RWPE1 (cell line): Measurements from ENCODE around the gene SHB.
A peak's percentile ranks its signal among the peaks of the same experiment; 100 is the strongest.

Experiments used
- CTCF ChIA-PET: fragments of 350-600 bp; sonication (Branson Sonifier 250); formaldehyde crosslinking; extraction: SDS; loops from one replicate; lab custom pipeline; 2021; lab: Yijun Ruan, JAX
- POLR2A ChIA-PET: fragments of 400-600 bp; formaldehyde crosslinking; extraction: SDS; loops from one replicate; lab custom pipeline; 2020; ENCODE audit warnings: antibody characterized with exemption; ENCODE audit not compliant: low non-redundant PET; lab: Yijun Ruan, JAX
- DNase-seq: peaks from one replicate; pipeline ENCODE4 v3.0.0; 2012; ENCODE audit warnings: low spot score
- H3K27ac ChIP-seq: fragments of 450-650 bp; 2 replicates; pipeline ENCODE4 v1.5.1; 2017
- TF ChIP-seq, protein P1 (sequence below): fragments of 450-650 bp; conservative IDR thresholded peaks from 2 replicates; pipeline ENCODE4 v1.5.1; 2017; ENCODE audit warnings: low read depth, mild to moderate bottlenecking

The SHB gene

DNA sequence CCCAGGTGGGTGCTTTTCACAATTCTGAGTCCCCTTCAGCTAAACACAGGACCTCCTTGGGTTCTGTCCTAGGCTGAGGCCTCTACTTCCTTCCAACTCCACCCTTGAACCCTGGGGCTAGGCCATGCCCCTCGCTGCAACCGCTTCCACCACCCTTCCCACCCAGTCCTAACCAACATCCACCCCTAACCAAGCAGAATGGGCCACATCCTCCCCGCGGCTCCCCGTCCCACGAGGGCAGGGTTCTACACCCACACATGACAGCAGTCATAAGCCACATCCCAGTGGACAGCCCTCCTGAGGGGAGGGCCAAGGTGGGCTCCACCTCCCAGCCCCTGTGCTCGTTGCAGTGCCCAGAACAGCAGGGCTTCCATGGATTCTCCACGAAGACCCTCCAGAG is 65.8 kb downstream of the SHB start:
- peak overlapping the region; percentile 95; the same call in 1 of the 2 replicates for H3K27ac ChIP-seq
- POLR2A ChIA-PET = no interaction called here
- TF ChIP-seq, protein P1, sequence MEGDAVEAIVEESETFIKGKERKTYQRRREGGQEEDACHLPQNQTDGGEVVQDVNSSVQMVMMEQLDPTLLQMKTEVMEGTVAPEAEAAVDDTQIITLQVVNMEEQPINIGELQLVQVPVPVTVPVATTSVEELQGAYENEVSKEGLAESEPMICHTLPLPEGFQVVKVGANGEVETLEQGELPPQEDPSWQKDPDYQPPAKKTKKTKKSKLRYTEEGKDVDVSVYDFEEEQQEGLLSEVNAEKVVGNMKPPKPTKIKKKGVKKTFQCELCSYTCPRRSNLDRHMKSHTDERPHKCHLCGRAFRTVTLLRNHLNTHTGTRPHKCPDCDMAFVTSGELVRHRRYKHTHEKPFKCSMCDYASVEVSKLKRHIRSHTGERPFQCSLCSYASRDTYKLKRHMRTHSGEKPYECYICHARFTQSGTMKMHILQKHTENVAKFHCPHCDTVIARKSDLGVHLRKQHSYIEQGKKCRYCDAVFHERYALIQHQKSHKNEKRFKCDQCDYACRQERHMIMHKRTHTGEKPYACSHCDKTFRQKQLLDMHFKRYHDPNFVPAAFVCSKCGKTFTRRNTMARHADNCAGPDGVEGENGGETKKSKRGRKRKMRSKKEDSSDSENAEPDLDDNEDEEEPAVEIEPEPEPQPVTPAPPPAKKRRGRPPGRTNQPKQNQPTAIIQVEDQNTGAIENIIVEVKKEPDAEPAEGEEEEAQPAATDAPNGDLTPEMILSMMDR = no peak
- DNase-seq = no peak
- CTCF ChIA-PET = interaction anchor here (0.6 kb wide), 2 partner anchors 486 to 638 kb away, joined by 4 to 5 read pairs; no protein-coding TSS in a partner anchor

DNA sequence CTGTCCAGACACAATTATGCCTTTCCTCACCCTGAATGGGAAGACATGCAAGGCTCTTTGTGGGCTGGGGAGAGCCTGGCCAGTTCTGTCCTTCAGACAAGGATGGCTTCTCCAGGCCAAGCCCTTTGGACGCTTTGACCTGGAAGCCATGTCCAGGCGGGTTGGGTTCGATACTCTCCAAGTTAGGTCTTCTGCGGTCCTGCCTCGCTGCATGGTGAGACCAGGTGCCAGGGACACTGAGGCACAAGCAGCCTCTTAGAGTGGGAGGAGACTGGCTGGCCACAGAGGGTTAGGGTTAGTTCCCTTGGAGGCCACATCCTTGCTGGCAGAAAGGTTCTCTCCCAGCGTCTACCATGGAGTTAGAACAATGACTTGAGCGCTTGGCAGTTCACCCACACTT is 67.6 kb downstream of the SHB start:
- TF ChIP-seq, protein P1 = no peak
- CTCF ChIA-PET = no interaction called here

DNA sequence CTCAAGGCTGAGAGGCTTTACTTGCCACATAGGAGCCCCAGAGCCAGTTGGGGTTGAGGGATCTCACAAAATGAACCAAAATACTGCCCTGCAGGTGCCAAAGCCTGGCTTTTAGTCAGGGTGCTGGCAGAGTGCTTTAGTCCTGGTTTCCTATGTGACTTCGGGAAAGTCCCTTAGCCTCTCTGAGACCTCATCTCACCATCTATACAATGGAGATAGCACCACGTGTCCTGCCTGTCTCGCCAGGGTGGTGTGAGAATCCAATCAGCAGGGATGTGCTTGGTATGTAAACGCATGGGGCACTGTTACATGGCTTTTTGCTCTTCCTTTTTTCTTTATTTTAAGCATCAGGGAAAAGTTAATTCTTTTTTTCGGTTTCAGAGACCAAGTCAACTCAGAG is 68.3 kb downstream of the SHB start:
- peak overlapping the region; percentile 86; the same call in 1 of the 2 replicates for H3K27ac ChIP-seq
- no peak for DNase-seq
- CTCF ChIA-PET = no interaction called here
- POLR2A ChIA-PET = no interaction called here
- TF ChIP-seq, protein P1 = no peak

More for the DNA sequence above, 67.6 kb downstream of the SHB start:
- H3K27ac ChIP-seq = no peak overlapping the region; the same call in 1 of the 2 replicates
- POLR2A ChIA-PET = no interaction called here
- DNase-seq = no peak

DNA sequence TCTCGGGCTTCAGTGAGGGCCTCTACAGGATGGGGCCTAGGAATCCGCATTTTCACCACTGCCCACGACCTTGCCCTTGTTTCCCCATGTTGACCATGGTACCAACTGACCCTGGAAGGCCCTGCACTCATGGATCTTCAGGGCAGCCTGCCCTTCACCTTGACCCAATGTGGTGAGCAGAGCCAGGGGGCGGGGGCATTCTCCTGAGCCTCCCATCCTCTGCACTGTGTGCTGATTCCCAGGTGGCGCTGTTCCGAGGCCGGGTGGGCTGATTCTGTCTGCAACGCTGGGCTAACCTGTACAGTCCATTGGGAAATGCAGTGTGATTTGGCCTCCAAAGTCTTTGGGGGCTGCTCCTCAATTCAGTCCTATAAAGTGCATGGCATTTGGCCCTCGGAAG is 68.7 kb downstream of the SHB start:
- H3K27ac ChIP-seq = peak overlapping the region; percentile 86
- TF ChIP-seq, protein P1 = no peak
- CTCF ChIA-PET = interaction anchor here (1.0 kb wide), 1 partner anchor 86 kb away, joined by 4 read pairs; no protein-coding TSS in a partner anchor
- POLR2A ChIA-PET = no interaction called here
- DNase-seq = no peak

DNA sequence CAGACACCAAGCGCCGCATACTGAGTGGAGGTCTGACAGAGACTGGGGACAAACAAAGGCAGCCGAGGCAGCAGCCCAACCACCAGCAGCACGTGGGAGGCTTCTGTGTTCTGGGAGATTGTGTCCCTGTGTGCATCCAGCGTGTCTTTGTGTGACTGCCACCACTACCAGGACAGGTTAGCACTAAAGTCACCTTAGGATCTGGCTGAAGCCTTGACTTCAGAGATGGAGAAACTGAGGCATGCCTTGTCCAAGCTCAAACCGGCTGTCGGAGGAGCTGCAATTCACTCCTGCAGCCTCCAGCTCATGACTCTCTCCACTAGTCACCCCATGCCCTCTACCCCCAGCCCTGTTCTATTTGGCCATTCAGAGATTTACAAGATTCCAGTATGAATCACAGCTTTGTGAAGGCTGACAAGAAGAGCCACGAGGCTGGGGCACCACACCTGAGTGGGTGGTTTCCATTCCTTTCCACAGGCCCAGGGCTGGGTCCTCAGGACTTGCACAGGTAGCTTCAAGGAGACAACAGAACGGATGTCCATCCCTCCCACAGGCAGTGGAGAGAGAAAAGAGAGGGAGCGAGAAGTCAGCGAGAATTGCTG is 69.3 kb downstream of the SHB start:
- POLR2A ChIA-PET = no interaction called here
- CTCF ChIA-PET = interaction anchor here (1.0 kb wide), 1 partner anchor 86 kb away, joined by 4 read pairs; no protein-coding TSS in a partner anchor
- TF ChIP-seq, protein P1 = no peak
- peak overlapping the region; percentile 86 for H3K27ac ChIP-seq
- peak; percentile 80 for DNase-seq

DNA sequence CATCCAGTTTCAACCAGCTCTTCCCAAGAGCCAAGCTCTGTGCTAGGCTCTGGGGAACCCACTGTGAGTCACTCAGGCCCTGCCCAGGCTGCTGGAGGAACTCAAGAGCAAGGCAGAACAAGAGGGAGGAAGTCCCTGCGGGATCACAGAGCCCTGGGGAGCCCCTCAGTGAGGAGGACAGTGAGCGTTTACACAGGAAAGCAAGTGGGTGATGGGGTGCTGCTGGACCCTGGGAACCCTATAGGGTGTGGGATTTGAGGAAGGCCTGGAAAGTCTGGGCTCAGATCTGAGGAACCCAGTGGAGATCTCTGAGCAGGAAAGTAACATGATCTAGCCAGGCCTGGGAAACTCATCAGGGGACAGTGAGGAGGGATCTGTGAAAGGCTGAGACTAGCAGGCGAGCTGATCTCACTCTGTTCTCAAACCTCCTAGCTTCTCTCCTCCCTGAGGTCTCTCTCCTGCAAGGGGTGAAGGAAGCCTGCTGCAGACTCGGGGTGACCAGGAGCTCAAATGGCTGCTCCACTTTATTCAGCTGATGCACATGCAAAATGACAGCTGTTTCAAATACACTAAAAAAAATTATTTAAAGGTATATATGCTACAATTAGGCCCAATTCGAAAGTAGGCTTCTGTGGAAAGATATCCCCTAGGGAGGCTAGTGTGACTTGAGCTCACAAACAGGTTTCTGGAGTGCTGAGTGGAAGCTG is 70.0 kb downstream of the SHB start:
- TF ChIP-seq, protein P1 = no peak
- peak overlapping the region; percentile 86 for H3K27ac ChIP-seq
- ChIA-PET CTCF (interaction anchor here (0.7 to 1.0 kb wide), 2 partner anchors 85 to 86 kb away, joined by 3 to 4 read pairs; no protein-coding TSS in a partner anchor), POLR2A (no interaction called here)
- no peak for DNase-seq
